Measurements from ENCODE around the gene INTS4. TPM values are rescaled to one million over a fixed set of nuclear protein-coding genes. Genes with fewer than 3 reads are reported as not detected.
"Not testable (repeated sequence)": the region's sequence is repeated elsewhere in the genome, so short reads cannot be mapped to it uniquely, and the experiment has no call there.

Gene INTS4
- total RNA-seq, 3 donors from 2014 or later (not counting 1 experiment from before 2014, with no cell fraction given) = 65.2 to 97.8 (median 67.5) TPM

GRCh38 chr11:78019808-78020207, 25.3 kb upstream of the INTS4 start:
- no peak for DNase-seq
- TF ChIP-seq CTCF (IDR thresholded peaks at IDR 0.05) = no peak
- Mint-ChIP-seq H3K4me3 (no peak overlapping the region), H3K27ac (no peak overlapping the region), H3K9me3 (no peaks in the 10 kb centered on the region), H3K4me1 (peaks cover 7 to 9% of the 10 kb centered on the region in 2 donors), H3K36me3 (no peaks in the 10 kb centered on the region), H3K27me3 (ENCODE audit: low read depth in 2 of 2) (peaks cover 22 to 23% of the 10 kb centered on the region in 2 donors)
- Histone ChIP-seq H3K4me3 (ENCODE audit: low read length) (no peak overlapping the region), H3K27me3 (ENCODE audit: control insufficient read depth, insufficient read depth, low read length) (no peaks in the 10 kb centered on the region), H3K36me3 (ENCODE audit: control insufficient read depth, insufficient read depth, low read length) (no peaks in the 10 kb centered on the region), H3K9me3 (ENCODE audit: control insufficient read depth, insufficient read depth, low read length) (no peaks in the 10 kb centered on the region), H3K4me1 (ENCODE audit: control insufficient read depth, insufficient read depth, low read length) (peaks cover 4% of the 10 kb centered on the region), H3K27ac (ENCODE audit: low read length) (no peak overlapping the region)
- 73% methylated on average over 4 of the region's 4 CpGs for WGBS (ENCODE audit: insufficient coverage)
- no peak for ATAC-seq
- intact Hi-C loops (cut with micrococcal nuclease) = loop anchor here (5.0 kb wide), 1 partner anchor 373 kb away; no protein-coding TSS in a partner anchor

- intact Hi-C loops (cut with micrococcal nuclease) = no loop called here
- Mint-ChIP-seq H3K27me3 (ENCODE audit: low read depth in 2 of 2) (no peaks in the 10 kb centered on the region), H3K4me1 (no peaks in the 10 kb centered on the region), H3K4me3 (no peak overlapping the region), H3K36me3 (no peaks in the 10 kb centered on the region), H3K27ac (no peak overlapping the region), H3K9me3 (no peaks in the 10 kb centered on the region)
- H3K4me1 ChIP-seq (ENCODE audit: control insufficient read depth, insufficient read depth, low read length) = no peaks in the 10 kb centered on the region
- TF ChIP-seq CTCF (IDR thresholded peaks at IDR 0.05) = no peak
- no peaks in the 10 kb centered on the region for H3K27me3 ChIP-seq (ENCODE audit: control insufficient read depth, insufficient read depth, low read length)
- no peaks in the 10 kb centered on the region for H3K9me3 ChIP-seq (ENCODE audit: control insufficient read depth, insufficient read depth, low read length)
- ATAC-seq (no peak), DNase-seq (no peak)
- WGBS (ENCODE audit: insufficient coverage) = 83% methylated on average over 1 of the region's 1 CpG
- H3K27ac ChIP-seq (ENCODE audit: low read length) = no peak overlapping the region
- H3K4me3 ChIP-seq (ENCODE audit: low read length) = no peak overlapping the region
- H3K36me3 ChIP-seq (ENCODE audit: control insufficient read depth, insufficient read depth, low read length) = no peaks in the 10 kb centered on the region
Observed at GRCh38 chr11:78015878-78016277, 21.4 kb upstream of the INTS4 start.

GRCh38 chr11:78014937-78015520, 20.6 kb upstream of the INTS4 start:
- H3K27ac Mint-ChIP-seq; H3K9me3 Mint-ChIP-seq; H3K9me3 ChIP-seq (ENCODE audit: control insufficient read depth, insufficient read depth, low read length); H3K4me1 ChIP-seq (ENCODE audit: control insufficient read depth, insufficient read depth, low read length); H3K27me3 Mint-ChIP-seq (ENCODE audit: low read depth in 2 of 2); ATAC-seq; intact Hi-C loops (cut with micrococcal nuclease); H3K4me1 Mint-ChIP-seq; H3K27ac ChIP-seq (ENCODE audit: low read length); DNase-seq; H3K36me3 ChIP-seq (ENCODE audit: control insufficient read depth, insufficient read depth, low read length); H3K27me3 ChIP-seq (ENCODE audit: control insufficient read depth, insufficient read depth, low read length); H3K36me3 Mint-ChIP-seq; H3K4me3 ChIP-seq (ENCODE audit: low read length); H3K4me3 Mint-ChIP-seq: not testable (repeated sequence)
- WGBS (ENCODE audit: insufficient coverage) = 86% methylated on average over 4 of the region's 6 CpGs

GRCh38 chr11:78011301-78011700, 16.8 kb upstream of the INTS4 start:
- Histone ChIP-seq H3K27me3 (ENCODE audit: control insufficient read depth, insufficient read depth, low read length) (no peaks in the 10 kb centered on the region), H3K4me1 (ENCODE audit: control insufficient read depth, insufficient read depth, low read length) (no peaks in the 10 kb centered on the region), H3K27ac (ENCODE audit: low read length) (no peak overlapping the region), H3K36me3 (ENCODE audit: control insufficient read depth, insufficient read depth, low read length) (no peaks in the 10 kb centered on the region), H3K9me3 (ENCODE audit: control insufficient read depth, insufficient read depth, low read length) (no peaks in the 10 kb centered on the region), H3K4me3 (ENCODE audit: low read length) (no peak overlapping the region)
- DNase-seq (no peak), ATAC-seq (no peak)
- H3K4me3 Mint-ChIP-seq = no peak overlapping the region
- 97% methylated on average over 2 of the region's 2 CpGs for WGBS (ENCODE audit: insufficient coverage)
- peaks cover 0 to 2% of the 10 kb centered on the region in 2 donors for H3K27me3 Mint-ChIP-seq (ENCODE audit: low read depth in 2 of 2)
- TF ChIP-seq CTCF (IDR thresholded peaks at IDR 0.05) = no peak
- no peak overlapping the region for H3K27ac Mint-ChIP-seq
- H3K4me1 Mint-ChIP-seq = no peaks in the 10 kb centered on the region
- no peaks in the 10 kb centered on the region for H3K9me3 Mint-ChIP-seq
- no peaks in the 10 kb centered on the region for H3K36me3 Mint-ChIP-seq
- intact Hi-C loops (cut with micrococcal nuclease) = no loop called here

Measured in natural killer cell (primary cell).